Activated B cell treated with CpG ODN at 0.5 μM for 24 hours (primary cell): ENCODE measurements around the gene MACROD2. TPM values are rescaled to one million over a fixed set of nuclear protein-coding genes. Genes with fewer than 3 reads are reported as not detected.

Experiments used
- ATAC-seq: fragments of 200-7000 bp; cut with Tn5 transposase; one replicate; pipeline ENCODE4 v1.10.0; 2021; ENCODE audit warnings: low read depth, mild to moderate bottlenecking, moderate library complexity
- CTCF ChIA-PET: fragments of 350-600 bp; sonication (Branson Sonifier 250); formaldehyde crosslinking; loops from one replicate; lab custom pipeline; 2021; ENCODE audit warnings: antibody characterized with exemption; lab: Charles Lee
- POLR2A ChIA-PET: fragments of 350-600 bp; sonication (Branson Sonifier 250); formaldehyde crosslinking; loops from one replicate; lab custom pipeline; 2021; ENCODE audit warnings: antibody characterized with exemption; lab: Charles Lee
- DNase-seq: peaks from one replicate; pipeline ENCODE4 v3.0.0; 2022
- H3K27ac Mint-ChIP-seq: one replicate; pipeline ENCODE4 v1.8.0; 2020; ENCODE audit warnings: mixed read lengths
- H3K27me3 Mint-ChIP-seq: one replicate; pipeline ENCODE4 v1.8.0; 2021; ENCODE audit warnings: mixed read lengths
- H3K36me3 Mint-ChIP-seq: one replicate; pipeline ENCODE4 v1.8.0; 2021; ENCODE audit warnings: low read depth, mixed read lengths
- H3K4me1 Mint-ChIP-seq: one replicate; pipeline ENCODE4 v1.8.0; 2021; ENCODE audit warnings: mixed read lengths
- H3K4me3 Mint-ChIP-seq: one replicate; pipeline ENCODE4 v1.8.0; 2020; ENCODE audit warnings: mild to moderate bottlenecking, mixed read lengths
- H3K9me3 Mint-ChIP-seq: one replicate; pipeline ENCODE4 v1.8.0; 2020; ENCODE audit warnings: mixed read lengths
- CTCF ChIP-seq: fragments of 200-600 bp; IDR thresholded peaks from one replicate; pipeline ENCODE4 v1.8.0; 2022; ENCODE audit warnings: antibody characterized with exemption, mild to moderate bottlenecking
- intact Hi-C: fragments of 100-400 bp; cut with micrococcal nuclease; formaldehyde crosslinking; loops from one replicate; pipeline ENCODE4 v1.15.1; 2024
- total RNA-seq: library from RNA; stranded (reverse); gene quantifications from 2 replicates; pipeline ENCODE4 v1.2.3, GENCODE V29; 2022

The MACROD2 gene
- total RNA-seq, 1 donor from 2014 or later: 55.1 TPM

- ATAC-seq (no peak), DNase-seq (no peak)
- Mint-ChIP-seq H3K4me1 (no peaks in the 10 kb centered on the region), H3K27ac (no peak overlapping the region), H3K36me3 (no peaks in the 10 kb centered on the region), H3K27me3 (no peaks in the 10 kb centered on the region), H3K4me3 (no peak overlapping the region), H3K9me3 (no peaks in the 10 kb centered on the region)
- POLR2A ChIA-PET: interaction anchor here (0.6 kb wide), 1 partner anchor 93 kb away, joined by 4 read pairs; no protein-coding TSS in a partner anchor
- intact Hi-C loops: no loop called here
- TF ChIP-seq CTCF: no peak
- CTCF ChIA-PET: no interaction called here
These were observed 427.6 kb downstream of the MACROD2 start for GRCh38 chr20:14422892-14423291.

- CTCF ChIA-PET: no interaction called here
- H3K9me3 Mint-ChIP-seq: no peaks in the 10 kb centered on the region
- intact Hi-C loops: loop anchor here (2.0 kb wide), 1 partner anchor 15 kb away; no protein-coding TSS in a partner anchor
These were observed 436.3 kb downstream of the MACROD2 start for GRCh38 chr20:14431568-14431967.

GRCh38 chr20:14432085-14432484 lies 436.8 kb downstream of the MACROD2 start:
- intact Hi-C loops: no loop called here
- ATAC-seq (no peak), DNase-seq (no peak)
- Mint-ChIP-seq H3K4me1 (no peaks in the 10 kb centered on the region), H3K36me3 (no peaks in the 10 kb centered on the region), H3K27me3 (no peaks in the 10 kb centered on the region), H3K9me3 (no peaks in the 10 kb centered on the region), H3K27ac (no peak overlapping the region), H3K4me3 (no peak overlapping the region)
- no peak for TF ChIP-seq CTCF
- ChIA-PET POLR2A (no interaction called here), CTCF (no interaction called here)

More at GRCh38 chr20:14431568-14431967, 436.3 kb downstream of the MACROD2 start:
- Mint-ChIP-seq H3K4me3 (no peak overlapping the region), H3K27me3 (no peaks in the 10 kb centered on the region), H3K36me3 (no peaks in the 10 kb centered on the region), H3K27ac (no peak overlapping the region), H3K4me1 (no peaks in the 10 kb centered on the region)
- POLR2A ChIA-PET: no interaction called here
- TF ChIP-seq CTCF: no peak
- DNase-seq (no peak), ATAC-seq (no peak)

- no peak for TF ChIP-seq CTCF
- ChIA-PET POLR2A (no interaction called here), CTCF (no interaction called here)
- no peaks in the 10 kb centered on the region for H3K27me3 Mint-ChIP-seq
- H3K9me3 Mint-ChIP-seq: no peaks in the 10 kb centered on the region
- DNase-seq (no peak), ATAC-seq (no peak)
- H3K4me1 Mint-ChIP-seq: no peaks in the 10 kb centered on the region
- no peak overlapping the region for H3K27ac Mint-ChIP-seq
- intact Hi-C loops: no loop called here
- no peaks in the 10 kb centered on the region for H3K36me3 Mint-ChIP-seq
- no peak overlapping the region for H3K4me3 Mint-ChIP-seq
These were observed 437.3 kb downstream of the MACROD2 start for GRCh38 chr20:14432597-14432996.

GRCh38 chr20:14434384-14435136 lies 439.2 kb downstream of the MACROD2 start:
- POLR2A ChIA-PET: no interaction called here
- Mint-ChIP-seq H3K4me3 (no peak overlapping the region), H3K4me1 (no peaks in the 10 kb centered on the region), H3K36me3 (no peaks in the 10 kb centered on the region), H3K27me3 (no peaks in the 10 kb centered on the region), H3K9me3 (peaks cover 10% of the 10 kb centered on the region), H3K27ac (no peak overlapping the region)
- CTCF ChIA-PET: no interaction called here
- no peak for DNase-seq
- ATAC-seq: no peak
- intact Hi-C loops: no loop called here
- no peak for TF ChIP-seq CTCF
